GM18909 (cell line): ENCODE data around the gene PHB1.

Source experiments
- ATAC-seq: cut with Tn5 transposase; IDR thresholded peaks from one replicate; pipeline ENCODE4 v1.9.1; 2021; ENCODE audit warnings: mild to moderate bottlenecking; ENCODE audit not compliant: unreplicated experiment, poor library complexity

PHB1 gene

GRCh38 chr17:49414622-49415350 is at the start of gene PHB1:
Gene PHB1 (minus strand): TSS chr17:49414882. CDS start chr17:49413264, 1,618 bp downstream.
- peak; percentile 97 for ATAC-seq

- no peak for ATAC-seq
These were observed 49.4 kb upstream of the PHB1 start for GRCh38 chr17:49464049-49464448.

GRCh38 chr17:49461580-49461979 is 46.9 kb upstream of the PHB1 start:
- ATAC-seq, result no peak

DNA sequence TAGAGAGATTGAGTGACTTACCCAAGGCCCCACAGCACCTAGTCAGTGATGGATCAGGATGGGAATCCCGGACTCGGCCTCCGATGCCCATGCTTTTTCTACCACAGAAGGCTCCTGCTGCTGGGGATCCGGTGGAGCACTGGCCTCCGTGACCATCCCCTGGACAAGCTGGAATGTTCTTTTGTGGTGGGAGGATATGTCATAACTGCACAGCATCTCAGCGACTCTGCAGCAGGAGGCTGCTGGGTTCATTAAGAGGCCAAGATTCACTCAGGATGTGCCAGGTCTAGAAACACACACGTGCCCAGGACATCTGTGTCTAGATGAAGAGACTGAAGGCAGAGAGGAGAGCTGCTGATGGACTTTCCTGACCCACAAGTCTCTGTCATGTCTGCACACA is 45.7 kb upstream of the PHB1 start:
- ATAC-seq, result no peak

DNA sequence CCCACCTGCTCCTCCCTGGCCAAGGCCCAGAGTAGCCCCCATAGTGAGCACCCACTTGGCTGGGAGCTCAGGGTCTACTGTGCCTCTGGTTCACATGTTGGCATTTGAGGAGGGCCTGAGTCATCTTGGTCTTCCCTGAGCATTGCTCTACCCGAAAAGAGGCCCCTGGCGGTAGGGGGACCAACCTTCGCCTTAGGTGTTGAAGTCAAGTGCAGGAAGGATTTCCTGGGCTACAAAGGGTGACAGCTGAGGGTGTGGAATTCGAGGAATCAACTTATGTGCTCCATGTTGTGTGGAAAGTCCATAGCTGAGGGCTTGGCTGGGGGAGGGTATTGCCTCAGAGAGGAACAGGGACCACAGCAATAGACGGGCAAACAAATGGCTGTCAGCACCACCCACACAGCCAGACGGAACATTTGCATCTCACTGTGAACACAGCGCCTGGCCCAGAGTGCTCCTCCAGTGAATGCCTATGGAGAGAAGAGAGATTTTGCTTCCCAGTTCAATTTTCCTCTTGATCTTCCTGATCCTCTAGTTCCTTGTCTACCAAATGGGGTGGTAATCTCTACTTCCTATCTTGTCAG is 44.8 kb upstream of the PHB1 start:
- no peak for ATAC-seq

- ATAC-seq, result no peak
These were observed 43.2 kb upstream of the PHB1 start for GRCh38 chr17:49457564-49458535.

GRCh38 chr17:49456183-49456965 is 41.7 kb upstream of the PHB1 start:
- ATAC-seq, result no peak

- ATAC-seq, result no peak
These were observed 40.7 kb upstream of the PHB1 start for GRCh38 chr17:49455272-49455861.

DNA sequence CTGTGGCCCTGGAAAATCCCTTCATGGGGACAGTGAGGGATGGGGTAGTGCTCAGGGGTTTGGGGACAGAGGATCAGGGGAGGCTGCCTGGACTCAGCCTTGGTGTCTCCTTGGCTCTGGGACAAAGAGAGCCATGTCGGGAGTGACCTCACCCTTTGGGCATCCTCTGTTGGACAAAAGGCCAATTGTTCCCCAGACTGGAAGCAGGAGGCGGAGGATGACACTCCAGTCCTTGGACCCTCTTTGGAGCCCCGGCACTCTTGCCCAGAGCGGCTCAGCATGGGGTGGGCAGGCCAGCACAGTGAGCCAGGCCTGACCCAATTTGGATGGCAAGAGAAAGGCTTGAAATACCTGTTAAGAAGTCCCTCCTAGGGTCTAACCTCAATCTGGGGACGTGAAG is 39.4 kb upstream of the PHB1 start:
- no peak for ATAC-seq

DNA sequence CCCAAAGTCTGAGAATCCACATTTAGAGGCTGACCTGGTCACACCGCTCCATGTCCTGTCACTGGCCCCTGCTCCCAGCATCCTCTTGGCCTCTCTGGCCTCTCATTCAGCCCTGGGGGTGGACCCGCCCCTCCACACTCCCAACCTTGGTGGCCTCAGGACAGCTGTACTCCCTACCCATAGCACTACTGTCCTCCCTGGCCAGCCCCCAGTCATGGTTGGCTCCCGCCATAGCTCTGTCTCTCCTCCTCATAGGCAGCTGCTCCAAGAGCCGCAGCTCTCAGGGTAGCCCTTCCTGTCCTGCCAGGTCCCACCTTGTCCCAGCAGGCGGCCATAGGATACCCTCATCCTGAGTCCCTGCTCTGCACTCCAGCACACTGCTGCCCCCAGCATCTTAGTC is 38.0 kb upstream of the PHB1 start:
- no peak for ATAC-seq

DNA sequence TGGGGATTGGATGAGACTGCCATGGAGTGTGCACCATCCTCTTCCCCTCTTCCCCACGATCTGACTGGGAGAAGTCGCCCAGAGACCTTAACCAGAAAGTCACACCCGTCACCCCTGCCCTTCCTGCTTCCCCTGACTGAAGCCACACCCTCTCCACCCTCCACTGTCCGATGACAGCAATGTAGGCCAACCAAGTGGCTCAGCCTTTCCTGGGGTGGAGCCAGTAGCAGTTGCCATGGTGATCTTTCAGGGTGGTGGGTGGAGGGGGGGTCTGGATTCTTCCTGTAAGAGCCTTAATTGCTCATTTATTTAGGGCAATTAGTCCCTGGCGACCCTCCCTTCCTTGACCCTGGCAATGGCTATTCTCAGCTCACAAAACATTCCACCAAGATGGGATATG is 37.5 kb upstream of the PHB1 start:
- no peak for ATAC-seq

DNA sequence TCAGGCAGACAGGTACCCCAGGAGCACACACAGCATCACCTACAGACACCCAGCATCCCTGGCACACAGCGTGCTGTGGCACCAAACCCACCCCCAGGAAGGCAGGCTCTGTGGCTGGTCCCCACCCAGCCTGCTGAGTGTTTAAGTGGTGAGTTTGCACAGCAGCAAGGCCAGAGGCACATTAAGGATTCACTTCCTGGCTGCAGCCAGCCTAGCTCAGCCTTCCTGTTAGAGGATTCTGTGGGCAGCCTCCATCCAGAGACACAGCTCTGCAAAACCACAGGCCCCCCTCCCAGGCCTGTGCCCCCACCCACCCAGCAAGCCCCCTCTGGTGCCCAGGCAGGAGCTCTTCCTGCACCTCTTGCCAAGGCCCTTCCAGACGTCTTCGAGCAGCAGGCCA is 36.1 kb upstream of the PHB1 start:
- no peak for ATAC-seq

DNA sequence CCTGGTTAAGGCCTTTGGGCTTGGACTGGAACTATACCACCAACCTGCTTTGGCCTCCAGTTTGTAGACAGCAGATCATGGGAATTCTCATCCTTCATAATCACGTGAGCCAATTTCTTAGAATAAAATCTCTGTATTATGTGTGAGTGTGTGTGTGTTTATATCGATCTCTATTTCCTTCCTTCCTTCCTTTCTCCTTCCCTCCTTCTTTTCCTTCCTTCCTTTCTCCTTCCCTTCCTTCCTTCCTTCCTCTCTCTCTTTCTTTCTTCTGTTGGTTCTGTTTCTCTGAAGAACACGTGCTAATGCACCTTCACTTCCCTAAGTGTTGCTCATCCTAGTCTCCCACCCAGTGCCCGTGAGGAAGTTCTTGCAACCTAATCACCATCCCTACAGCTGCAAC is 35.5 kb upstream of the PHB1 start:
- no peak for ATAC-seq

DNA sequence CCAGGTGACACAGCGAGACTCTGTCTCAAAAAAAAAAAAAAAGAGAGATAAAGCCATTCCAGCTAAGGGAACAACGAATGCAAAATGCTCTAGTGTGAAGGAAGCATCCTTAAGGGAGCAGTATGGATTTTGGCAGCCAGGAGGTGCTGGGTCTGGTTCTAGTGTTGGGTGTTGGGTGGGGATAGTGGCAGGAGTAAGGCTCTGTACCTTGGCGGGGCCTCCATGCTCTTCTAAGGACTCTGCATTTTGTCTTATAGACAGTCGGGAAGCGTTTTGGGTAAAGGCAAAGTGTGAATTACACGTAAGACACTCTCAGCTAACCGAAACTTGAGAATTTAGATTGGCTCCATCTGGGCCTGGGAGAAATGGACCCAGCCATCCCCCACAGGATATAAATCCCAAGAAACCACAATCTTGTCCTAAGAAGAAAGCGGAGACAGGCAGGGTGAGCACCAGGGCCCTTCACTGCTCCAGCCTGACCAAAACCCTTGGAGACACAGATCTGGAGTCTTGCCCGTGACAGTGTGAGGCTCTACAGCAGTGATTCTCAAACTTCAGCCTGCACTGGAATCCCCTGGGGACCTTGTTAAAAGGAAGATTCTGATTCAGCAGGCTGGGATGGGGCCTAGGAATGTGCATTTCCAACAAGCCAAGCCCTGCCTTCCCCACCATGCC is 33.1 kb upstream of the PHB1 start:
- no peak for ATAC-seq

- no peak for ATAC-seq
These were observed 30.9 kb upstream of the PHB1 start for GRCh38 chr17:49445591-49445990.

DNA sequence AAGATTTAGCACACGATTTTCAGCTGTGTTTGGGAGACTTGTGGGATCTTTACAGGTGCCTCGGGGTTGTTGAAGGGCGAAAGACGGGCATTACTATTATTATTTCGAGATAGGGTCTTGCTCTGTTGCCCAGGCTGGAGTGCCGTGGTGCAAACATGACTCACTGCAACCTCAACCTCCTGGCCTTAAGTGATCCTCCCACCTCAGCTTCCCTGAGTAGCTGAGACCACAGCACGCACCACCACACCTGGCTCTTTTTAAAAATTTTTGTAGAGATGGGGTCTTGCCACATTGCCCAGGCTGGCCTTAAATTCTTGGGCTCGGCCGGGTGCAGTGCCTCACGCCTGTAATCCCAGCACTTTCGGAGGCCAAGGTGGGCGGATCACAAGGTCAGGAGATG is 29.7 kb upstream of the PHB1 start:
- no peak for ATAC-seq

GRCh38 chr17:49443862-49444261 is 29.2 kb upstream of the PHB1 start:
- no peak for ATAC-seq

DNA sequence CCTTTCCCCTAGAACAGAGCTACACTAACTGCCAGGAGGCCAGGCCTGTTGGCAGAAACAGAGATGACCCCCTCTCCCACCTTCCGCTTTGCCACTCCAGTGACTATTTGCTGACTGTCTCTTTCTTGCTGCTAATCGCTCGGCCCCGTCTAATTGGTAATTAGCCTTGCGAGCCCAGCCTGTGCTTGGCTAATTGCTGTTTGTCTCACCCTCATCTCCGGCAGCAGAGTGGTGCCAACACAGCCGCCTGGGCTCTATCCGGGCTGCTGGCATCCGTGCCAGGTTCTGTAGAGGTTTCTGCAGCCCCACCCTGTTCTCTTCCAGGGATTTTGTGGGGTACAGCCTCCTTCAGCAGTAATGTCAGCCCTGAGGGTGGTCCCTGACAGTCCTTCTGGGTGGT is 27.4 kb upstream of the PHB1 start:
- ATAC-seq, result no peak

- no peak for ATAC-seq
These were observed 26.9 kb upstream of the PHB1 start for GRCh38 chr17:49441578-49441977.
